Muscle of leg (tissue), 11 donors: ENCODE measurements around the gene SORBS2. TPM values are rescaled to one million over a fixed set of nuclear protein-coding genes. Genes with fewer than 3 reads are reported as not detected.

Experiments used
- DNase-seq: peaks from one replicate; pipeline ENCODE4 v3.0.0; 2013
- H3K27ac ChIP-seq: one replicate; pipeline ENCODE4 v1.5.1; 2013; ENCODE audit warnings: mild to moderate bottlenecking, low read length, control low read depth
- H3K27me3 ChIP-seq: one replicate; pipeline ENCODE4 v1.6.1; 2013; ENCODE audit warnings: low read length; ENCODE audit not compliant: control insufficient read depth, insufficient read depth
- H3K36me3 ChIP-seq: one replicate; pipeline ENCODE4 v1.6.1; 2013; ENCODE audit warnings: low read length; ENCODE audit not compliant: control insufficient read depth, insufficient read depth
- H3K4me1 ChIP-seq: one replicate; pipeline ENCODE4 v1.6.1; 2013; ENCODE audit warnings: low read length; ENCODE audit not compliant: control insufficient read depth, insufficient read depth
- H3K4me3 ChIP-seq: one replicate; pipeline ENCODE4 v1.5.1; 2013; ENCODE audit warnings: low read length, control low read depth
- H3K9me3 ChIP-seq: replicated peaks from 2 replicates; pipeline ENCODE4 v1.6.1; 2013; ENCODE audit warnings: low read depth, low read length; ENCODE audit not compliant: control insufficient read depth
- WGBS: methylation state at CpG from one replicate; pipeline ENCODE4 v1.1.5; 2013; ENCODE audit warnings: missing lambda C conversion rate; ENCODE audit not compliant: insufficient coverage; 5-methylcytosine and 5-hydroxymethylcytosine counted together
- polyA plus RNA-seq, 8 donors: library from polyadenylated mRNA; unstranded; fragments of 120-200 nt; gene quantifications; one replicate each; pipeline versions ENCODE4 v1.2.1 to v1.2.3, GENCODE V29; 2013; ENCODE audit warnings: inconsistent platforms in 1 of 8, low replicate concordance in 1 of 8; ENCODE audit not compliant: insufficient read length in 8 of 8, insufficient read depth in 1 of 8
- total RNA-seq: library from RNA; stranded (reverse); fragments of 120-200 nt; gene quantifications from one replicate; pipeline ENCODE4 v1.2.4, GENCODE V29; 2013

SORBS2 gene
- total and polyA plus RNA-seq, 9 donors = 17.7 to 48.5 (median 36.3) TPM

- H3K9me3 ChIP-seq = no peaks in the 10 kb centered on the region
- no peaks in the 10 kb centered on the region for H3K27me3 ChIP-seq
- DNase-seq = no peak
- WGBS = 50% methylated on average over 2 of the region's 2 CpGs
- no peaks in the 10 kb centered on the region for H3K36me3 ChIP-seq
- no peak overlapping the region for H3K27ac ChIP-seq
- no peak overlapping the region for H3K4me3 ChIP-seq
- H3K4me1 ChIP-seq = no peaks in the 10 kb centered on the region
Observed at GRCh38 chr4:185758807-185759206, 53.2 kb downstream of the SORBS2 start.

- Histone ChIP-seq H3K9me3 (no peaks in the 10 kb centered on the region), H3K4me1 (no peaks in the 10 kb centered on the region), H3K27me3 (no peaks in the 10 kb centered on the region), H3K27ac (no peak overlapping the region), H3K4me3 (no peak overlapping the region), H3K36me3 (no peaks in the 10 kb centered on the region)
- DNase-seq = no peak
Observed at GRCh38 chr4:185755451-185755850, 56.5 kb downstream of the SORBS2 start.

GRCh38 chr4:185754961-185755360 is 57.0 kb downstream of the SORBS2 start:
- H3K27ac ChIP-seq = no peak overlapping the region
- no peaks in the 10 kb centered on the region for H3K9me3 ChIP-seq
- no peaks in the 10 kb centered on the region for H3K4me1 ChIP-seq
- no peaks in the 10 kb centered on the region for H3K36me3 ChIP-seq
- WGBS = 20% methylated on average over 1 of the region's 3 CpGs
- no peaks in the 10 kb centered on the region for H3K27me3 ChIP-seq
- no peak overlapping the region for H3K4me3 ChIP-seq
- no peak for DNase-seq

GRCh38 chr4:185752872-185753271 is 59.1 kb downstream of the SORBS2 start:
- no peaks in the 10 kb centered on the region for H3K27me3 ChIP-seq
- no peaks in the 10 kb centered on the region for H3K4me1 ChIP-seq
- no peaks in the 10 kb centered on the region for H3K9me3 ChIP-seq
- 86% methylated on average over 1 of the region's 5 CpGs for WGBS
- H3K4me3 ChIP-seq = no peak overlapping the region
- H3K27ac ChIP-seq = no peak overlapping the region
- H3K36me3 ChIP-seq = no peaks in the 10 kb centered on the region
- no peak for DNase-seq

GRCh38 chr4:185749858-185750257 is 62.1 kb downstream of the SORBS2 start:
- no peak for DNase-seq
- Histone ChIP-seq H3K36me3 (no peaks in the 10 kb centered on the region), H3K27me3 (no peaks in the 10 kb centered on the region), H3K4me1 (no peaks in the 10 kb centered on the region), H3K4me3 (no peak overlapping the region), H3K27ac (no peak overlapping the region), H3K9me3 (no peaks in the 10 kb centered on the region)
- WGBS = 57% methylated on average over 2 of the region's 5 CpGs

- no peak overlapping the region for H3K27ac ChIP-seq
- DNase-seq = no peak
- no peaks in the 10 kb centered on the region for H3K9me3 ChIP-seq
- H3K4me1 ChIP-seq = no peaks in the 10 kb centered on the region
- WGBS = 93% methylated on average over 2 of the region's 3 CpGs
- H3K27me3 ChIP-seq = no peaks in the 10 kb centered on the region
- no peaks in the 10 kb centered on the region for H3K36me3 ChIP-seq
- no peak overlapping the region for H3K4me3 ChIP-seq
Observed at GRCh38 chr4:185748901-185749390, 63.0 kb downstream of the SORBS2 start.

- H3K36me3 ChIP-seq = no peaks in the 10 kb centered on the region
- no peaks in the 10 kb centered on the region for H3K27me3 ChIP-seq
- H3K27ac ChIP-seq = no peak overlapping the region
- no peak for DNase-seq
- no peak overlapping the region for H3K4me3 ChIP-seq
- WGBS = 70% methylated on average over 4 of the region's 9 CpGs
- no peaks in the 10 kb centered on the region for H3K9me3 ChIP-seq
- H3K4me1 ChIP-seq = no peaks in the 10 kb centered on the region
Observed at GRCh38 chr4:185745891-185746290, 66.1 kb downstream of the SORBS2 start.

- no peaks in the 10 kb centered on the region for H3K9me3 ChIP-seq
- no peak for DNase-seq
- no peak overlapping the region for H3K4me3 ChIP-seq
- H3K4me1 ChIP-seq = no peaks in the 10 kb centered on the region
- no peaks in the 10 kb centered on the region for H3K36me3 ChIP-seq
- no peaks in the 10 kb centered on the region for H3K27me3 ChIP-seq
- no peak overlapping the region for H3K27ac ChIP-seq
- 92% methylated on average over 6 of the region's 9 CpGs for WGBS
Observed at GRCh38 chr4:185744946-185745345, 67.0 kb downstream of the SORBS2 start.

- DNase-seq = no peak
- Histone ChIP-seq H3K4me3 (no peak overlapping the region), H3K27ac (no peak overlapping the region), H3K36me3 (no peaks in the 10 kb centered on the region), H3K9me3 (no peaks in the 10 kb centered on the region), H3K4me1 (no peaks in the 10 kb centered on the region), H3K27me3 (no peaks in the 10 kb centered on the region)
- WGBS = 100% methylated on average over 1 of the region's 1 CpG
Observed at GRCh38 chr4:185744488-185744862, 67.5 kb downstream of the SORBS2 start.

GRCh38 chr4:185743722-185744487 is 68.1 kb downstream of the SORBS2 start:
- no peaks in the 10 kb centered on the region for H3K27me3 ChIP-seq
- no peak for DNase-seq
- no peaks in the 10 kb centered on the region for H3K9me3 ChIP-seq
- no peak overlapping the region for H3K4me3 ChIP-seq
- WGBS = no CpG with 5 or more reads among the region's 2 CpGs
- no peaks in the 10 kb centered on the region for H3K36me3 ChIP-seq
- no peaks in the 10 kb centered on the region for H3K4me1 ChIP-seq
- H3K27ac ChIP-seq = no peak overlapping the region

- H3K27me3 ChIP-seq = no peaks in the 10 kb centered on the region
Observed at GRCh38 chr4:185742766-185743165, 69.2 kb downstream of the SORBS2 start.

More at GRCh38 chr4:185742766-185743165, 69.2 kb downstream of the SORBS2 start:
- no peak overlapping the region for H3K27ac ChIP-seq
- no peaks in the 10 kb centered on the region for H3K9me3 ChIP-seq
- no peak for DNase-seq
- 41% methylated on average over 2 of the region's 8 CpGs for WGBS
- H3K4me1 ChIP-seq = peaks cover under 1% of the 10 kb centered on the region
- H3K4me3 ChIP-seq = no peak overlapping the region
- no peaks in the 10 kb centered on the region for H3K36me3 ChIP-seq
